ENCODE data around the gene GID8. TPM values are rescaled to one million over a fixed set of nuclear protein-coding genes. Genes with fewer than 3 reads are reported as not detected.

GID8 gene
- total RNA-seq, 2 donors from 2014 or later = 30.7 to 37.7 TPM

DNA sequence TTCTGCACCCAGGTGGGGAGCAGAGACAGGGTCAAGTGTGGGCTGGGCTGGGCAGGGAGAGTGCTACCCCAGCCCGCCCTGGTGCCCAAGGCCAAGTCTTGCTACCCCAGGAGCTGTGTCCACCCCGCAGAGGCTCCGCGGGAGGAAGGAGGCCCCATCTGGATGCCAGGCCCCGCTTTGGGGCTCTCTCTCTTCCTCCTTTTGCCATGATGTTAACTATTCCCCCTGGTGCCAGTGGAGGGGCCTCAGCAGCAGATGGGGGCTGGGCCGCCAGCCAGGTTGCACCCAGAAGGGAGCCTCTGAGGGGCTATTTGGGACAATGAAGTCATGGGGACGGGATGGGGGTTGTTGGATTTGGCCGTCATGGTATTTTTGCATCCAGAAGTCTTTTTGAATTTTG lies 23.9 kb downstream of the GID8 start:
- intact Hi-C loops (cut with DNase I, micrococcal nuclease) = no loop called here
- DNase-seq (no peak), ATAC-seq (no peak)

GRCh38 chr20:62962221-62962879 lies 24.4 kb downstream of the GID8 start:
- no peak for ATAC-seq
- DNase-seq = no peak
- intact Hi-C loops (cut with DNase I, micrococcal nuclease) = no loop called here

- intact Hi-C loops (cut with DNase I, micrococcal nuclease) = no loop called here
Observed at GRCh38 chr20:62962891-62963613, 25.1 kb downstream of the GID8 start.

DNA sequence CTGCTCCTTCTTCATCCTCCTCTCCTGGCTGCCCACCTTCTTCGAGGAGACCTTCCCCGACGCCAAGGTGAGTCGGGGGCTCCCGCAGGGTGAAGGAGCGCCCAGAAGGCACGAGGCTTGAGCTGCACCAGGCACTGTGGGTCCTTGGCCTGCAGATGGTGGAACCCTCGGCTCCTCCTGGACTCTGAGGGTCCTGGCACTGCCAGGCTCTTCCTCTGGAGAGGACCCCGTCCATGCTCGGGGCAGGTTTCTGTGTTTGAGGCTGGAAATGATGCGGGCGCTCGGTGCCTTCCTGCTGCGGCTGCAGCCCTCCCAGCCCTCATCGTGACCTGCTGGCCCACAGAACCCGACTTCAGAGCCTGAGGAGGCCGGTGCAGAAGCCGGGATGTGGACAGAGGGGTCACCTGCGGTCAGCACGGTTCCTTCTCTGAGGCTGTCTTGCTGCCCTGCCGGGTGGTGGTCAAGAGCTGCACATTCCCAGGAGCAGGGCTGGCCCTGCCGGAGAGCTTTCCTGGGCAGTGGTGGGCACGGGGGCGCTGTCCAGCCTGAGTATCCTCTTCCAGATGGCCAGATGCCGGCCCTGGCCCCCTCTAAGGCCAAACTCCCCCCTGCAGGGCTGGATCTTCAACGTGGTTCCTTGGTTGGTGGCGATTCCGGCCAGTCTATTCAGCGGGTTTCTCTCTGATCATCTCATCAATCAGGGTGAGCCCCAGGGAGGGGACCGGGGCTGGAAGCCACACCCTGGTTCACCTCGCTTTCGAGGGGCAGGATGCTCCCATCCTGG lies 25.9 kb downstream of the GID8 start:
- ATAC-seq (no peak), DNase-seq (no peak)
- intact Hi-C loops (cut with DNase I, micrococcal nuclease) = no loop called here

More at GRCh38 chr20:62962891-62963613, 25.1 kb downstream of the GID8 start:
- DNase-seq (no peak), ATAC-seq (no peak)

DNA sequence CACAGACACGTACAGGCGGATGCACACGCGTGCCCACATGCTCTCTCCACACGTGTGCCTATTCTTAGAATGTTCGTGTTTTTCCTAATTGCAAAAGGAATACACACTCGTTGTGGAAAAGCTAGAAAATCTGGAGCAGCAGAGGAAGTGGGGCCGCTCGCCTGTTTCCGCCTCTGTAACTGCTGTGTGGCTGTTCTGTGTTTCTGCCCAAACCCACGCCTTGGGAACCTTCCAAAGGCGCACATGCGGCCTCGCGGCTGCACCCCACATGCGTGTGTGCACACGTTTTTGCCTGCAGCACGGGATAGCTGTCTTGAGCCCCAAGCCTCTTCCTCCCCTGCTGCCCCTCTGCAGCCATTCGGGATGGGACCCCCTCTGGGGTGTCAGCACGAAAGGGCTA lies 26.8 kb downstream of the GID8 start:
- intact Hi-C loops (cut with DNase I, micrococcal nuclease) = no loop called here
- ATAC-seq (no peak), DNase-seq (no peak)

- intact Hi-C loops (cut with DNase I, micrococcal nuclease) = no loop called here
- ATAC-seq (no peak), DNase-seq (no peak)
Observed at GRCh38 chr20:62965363-62965771, 27.4 kb downstream of the GID8 start.

- intact Hi-C loops (cut with DNase I, micrococcal nuclease) = no loop called here
- DNase-seq (no peak), ATAC-seq (no peak)
Observed at GRCh38 chr20:62966212-62967148, 28.5 kb downstream of the GID8 start.

GRCh38 chr20:62967149-62967501 lies 29.2 kb downstream of the GID8 start:
- DNase-seq (no peak), ATAC-seq (no peak)
- intact Hi-C loops (cut with DNase I, micrococcal nuclease) = no loop called here

GRCh38 chr20:62967628-62968351 lies 29.8 kb downstream of the GID8 start:
- intact Hi-C loops (cut with DNase I, micrococcal nuclease) = no loop called here
- DNase-seq = no peak
- ATAC-seq = no peak

DNA sequence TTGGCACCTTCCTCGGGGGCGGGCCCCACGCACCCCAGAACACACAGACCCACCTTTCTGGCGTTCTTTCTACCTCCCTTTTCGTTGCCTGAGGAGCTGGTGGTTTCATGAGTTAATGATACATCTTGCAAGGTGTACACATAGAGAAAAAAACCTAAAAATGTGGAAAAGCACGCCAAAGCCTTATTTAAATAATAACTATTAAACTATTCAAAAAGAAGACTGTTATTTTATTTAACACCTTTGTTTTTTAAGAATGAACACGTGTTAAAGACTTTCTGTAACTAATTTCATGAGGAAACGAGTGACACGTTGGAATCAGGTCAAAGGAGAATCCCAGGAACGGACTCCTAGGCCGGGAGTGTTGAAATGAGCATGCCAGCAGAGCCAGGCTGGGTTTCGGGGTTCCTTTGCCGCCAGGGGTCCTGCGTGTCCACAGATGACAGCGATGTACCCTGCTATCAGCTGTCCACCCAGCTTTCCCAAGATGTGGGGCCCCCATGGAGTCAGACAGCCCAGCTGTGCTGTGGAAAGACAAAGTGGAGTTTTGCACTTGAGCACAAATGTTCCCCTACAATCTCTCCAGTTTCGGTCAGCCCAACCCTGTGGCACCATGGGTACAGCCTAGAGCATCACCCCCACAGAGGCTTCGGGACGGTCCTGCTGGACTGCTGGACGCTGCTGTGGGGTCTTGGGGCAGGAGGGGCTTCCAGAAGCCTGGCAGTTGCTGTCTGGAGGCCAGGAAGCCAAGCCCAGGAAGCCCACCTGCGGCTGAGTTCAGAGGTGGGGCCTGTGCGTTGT lies 30.6 kb downstream of the GID8 start:
- no peak for DNase-seq
- intact Hi-C loops (cut with DNase I, micrococcal nuclease) = no loop called here
- no peak for ATAC-seq

GRCh38 chr20:62969179-62969760 lies 31.3 kb downstream of the GID8 start:
- no peak for ATAC-seq
- no peak for DNase-seq
- intact Hi-C loops (cut with DNase I, micrococcal nuclease) = no loop called here

- DNase-seq = no peak
- intact Hi-C loops (cut with DNase I, micrococcal nuclease) = no loop called here
- no peak for ATAC-seq
Observed at GRCh38 chr20:62969939-62970306, 32.0 kb downstream of the GID8 start.

- intact Hi-C loops (cut with DNase I, micrococcal nuclease) = no loop called here
- ATAC-seq = no peak
- DNase-seq = no peak
Observed at GRCh38 chr20:62970307-62971210, 32.6 kb downstream of the GID8 start.

- intact Hi-C loops (cut with DNase I, micrococcal nuclease) = no loop called here
- ATAC-seq (no peak), DNase-seq (no peak)
Observed at GRCh38 chr20:62971211-62971949, 33.4 kb downstream of the GID8 start.

DNA sequence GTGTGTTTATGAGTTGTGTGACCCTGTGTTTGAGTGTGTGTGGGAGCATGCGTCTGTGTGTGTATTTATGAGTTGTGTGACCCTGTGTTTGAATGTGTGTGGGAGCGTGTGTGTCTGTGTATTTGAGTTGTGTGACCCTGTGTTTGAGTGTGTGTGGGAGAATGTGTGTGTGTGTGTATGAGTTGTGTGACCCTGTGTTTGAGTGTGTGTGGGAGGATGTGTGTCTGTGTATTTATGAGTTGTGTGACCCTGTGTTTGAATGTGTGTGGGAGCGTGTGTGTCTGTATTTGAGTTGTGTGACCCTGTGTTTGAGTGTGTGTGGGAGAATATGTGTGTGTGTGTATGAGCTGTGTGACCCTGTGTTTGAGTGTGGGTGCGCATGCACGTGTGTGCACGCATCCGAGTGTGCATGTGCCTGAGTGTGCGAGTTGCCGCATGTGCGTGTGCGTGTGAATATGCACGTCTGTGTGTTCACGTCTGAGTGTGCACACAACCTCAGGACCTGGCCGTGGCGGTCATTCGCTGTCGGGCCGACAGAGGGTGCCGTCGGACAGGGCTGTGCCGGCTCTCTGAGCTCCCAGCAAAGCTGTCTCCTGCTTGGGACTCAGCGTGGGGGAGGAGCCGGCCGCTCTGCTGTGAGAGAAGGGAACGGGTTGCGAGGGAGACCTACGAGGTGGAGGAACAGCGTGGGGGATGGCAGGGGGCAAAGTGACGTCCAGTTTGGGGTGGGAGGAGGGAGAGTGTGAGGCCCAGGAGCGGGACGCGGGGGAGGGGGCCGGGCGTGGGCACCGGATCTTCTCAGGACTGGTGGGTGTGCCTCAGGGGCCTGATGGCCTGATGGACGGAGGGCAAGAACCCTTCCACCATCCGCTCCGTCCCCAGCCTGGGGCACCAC lies 34.2 kb downstream of the GID8 start:
- intact Hi-C loops (cut with DNase I, micrococcal nuclease) = no loop called here
- ATAC-seq = peak; percentile 97
- peak; percentile 82 to 89 for DNase-seq
